Measurements from ENCODE around the gene WWOX. TPM values are rescaled to one million over a fixed set of nuclear protein-coding genes. Genes with fewer than 3 reads are reported as not detected.

WWOX gene
- total RNA-seq, 1 donor from 2014 or later, result 12.6 TPM

DNA sequence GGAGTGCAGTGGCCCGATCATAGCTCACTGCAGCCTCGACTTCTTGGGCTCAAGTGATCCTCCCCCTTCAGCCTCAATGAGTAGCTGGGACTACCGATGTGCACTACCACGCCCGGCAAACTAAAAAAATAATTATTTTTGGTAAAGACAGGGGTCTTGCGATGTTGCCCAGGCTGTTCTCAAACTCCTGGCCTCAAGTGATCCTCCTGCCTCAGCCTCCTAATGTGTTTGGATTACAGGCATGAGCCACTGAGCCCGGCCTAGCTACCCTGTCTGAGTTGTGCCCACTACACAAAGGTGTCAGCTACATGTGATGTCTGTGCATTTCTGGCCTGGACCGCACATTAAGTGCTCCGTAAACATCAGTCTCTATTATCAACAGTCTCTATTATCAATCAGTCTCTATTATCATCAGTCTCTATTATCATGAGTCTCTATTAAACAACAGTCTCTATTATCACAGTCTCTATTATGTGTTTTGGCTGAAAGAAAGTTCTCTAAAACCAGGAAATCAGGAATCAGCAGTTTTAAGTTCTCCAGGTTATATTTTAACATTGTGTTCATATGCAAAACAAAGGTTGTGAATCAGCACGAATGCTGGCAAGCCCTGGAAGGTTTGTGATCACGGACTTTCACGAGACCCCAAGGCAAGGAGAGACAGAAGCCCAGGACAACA is 721 bp upstream of the WWOX start:
- FAIRE-seq, result no peak

DNA sequence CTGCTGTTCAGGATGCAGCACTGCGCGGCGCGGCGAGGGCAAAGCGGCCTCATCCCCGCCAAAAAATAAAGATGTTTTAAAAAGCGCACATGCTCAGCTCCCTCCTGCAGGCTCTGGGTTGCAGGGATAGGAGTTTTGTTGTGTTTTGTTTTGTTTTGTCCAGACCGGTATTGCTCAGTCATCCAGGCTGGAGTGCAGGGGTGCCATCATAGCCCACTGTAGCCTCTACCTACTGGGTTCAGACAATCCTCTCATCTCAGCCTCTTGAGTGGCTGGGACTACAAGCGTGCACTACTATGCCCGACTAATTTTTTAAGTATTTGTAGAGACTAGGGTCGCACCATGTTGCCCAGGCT is 636 bp downstream of the WWOX start:
- no peaks in the 10 kb centered on the region for H3K27me3 ChIP-seq (ENCODE audit: control insufficient read depth, insufficient read depth, low read length)
- peak overlapping the region; percentile 99 for H3K4me3 ChIP-seq (ENCODE audit: low read depth, low read length)
- DNase-seq (ENCODE audit: low read depth), result no peak
- H3K36me3 ChIP-seq (ENCODE audit: control insufficient read depth, insufficient read depth, low read length), result no peaks in the 10 kb centered on the region
- TF ChIP-seq, protein P1, sequence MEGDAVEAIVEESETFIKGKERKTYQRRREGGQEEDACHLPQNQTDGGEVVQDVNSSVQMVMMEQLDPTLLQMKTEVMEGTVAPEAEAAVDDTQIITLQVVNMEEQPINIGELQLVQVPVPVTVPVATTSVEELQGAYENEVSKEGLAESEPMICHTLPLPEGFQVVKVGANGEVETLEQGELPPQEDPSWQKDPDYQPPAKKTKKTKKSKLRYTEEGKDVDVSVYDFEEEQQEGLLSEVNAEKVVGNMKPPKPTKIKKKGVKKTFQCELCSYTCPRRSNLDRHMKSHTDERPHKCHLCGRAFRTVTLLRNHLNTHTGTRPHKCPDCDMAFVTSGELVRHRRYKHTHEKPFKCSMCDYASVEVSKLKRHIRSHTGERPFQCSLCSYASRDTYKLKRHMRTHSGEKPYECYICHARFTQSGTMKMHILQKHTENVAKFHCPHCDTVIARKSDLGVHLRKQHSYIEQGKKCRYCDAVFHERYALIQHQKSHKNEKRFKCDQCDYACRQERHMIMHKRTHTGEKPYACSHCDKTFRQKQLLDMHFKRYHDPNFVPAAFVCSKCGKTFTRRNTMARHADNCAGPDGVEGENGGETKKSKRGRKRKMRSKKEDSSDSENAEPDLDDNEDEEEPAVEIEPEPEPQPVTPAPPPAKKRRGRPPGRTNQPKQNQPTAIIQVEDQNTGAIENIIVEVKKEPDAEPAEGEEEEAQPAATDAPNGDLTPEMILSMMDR (IDR thresholded peaks at IDR 0.05; ENCODE audit: insufficient read depth, low read length, severe bottlenecking), result no peak
- no peak for FAIRE-seq

More for the DNA sequence above, 721 bp upstream of the WWOX start:
- TF ChIP-seq, protein P1 (IDR thresholded peaks at IDR 0.05; ENCODE audit: insufficient read depth, low read length, severe bottlenecking), result no peak
- Histone ChIP-seq H3K4me3 (ENCODE audit: low read depth, low read length) (peak overlapping the region; percentile 99), H3K27me3 (ENCODE audit: control insufficient read depth, insufficient read depth, low read length) (no peaks in the 10 kb centered on the region), H3K36me3 (ENCODE audit: control insufficient read depth, insufficient read depth, low read length) (no peaks in the 10 kb centered on the region)
- DNase-seq (ENCODE audit: low read depth), result no peak

DNA sequence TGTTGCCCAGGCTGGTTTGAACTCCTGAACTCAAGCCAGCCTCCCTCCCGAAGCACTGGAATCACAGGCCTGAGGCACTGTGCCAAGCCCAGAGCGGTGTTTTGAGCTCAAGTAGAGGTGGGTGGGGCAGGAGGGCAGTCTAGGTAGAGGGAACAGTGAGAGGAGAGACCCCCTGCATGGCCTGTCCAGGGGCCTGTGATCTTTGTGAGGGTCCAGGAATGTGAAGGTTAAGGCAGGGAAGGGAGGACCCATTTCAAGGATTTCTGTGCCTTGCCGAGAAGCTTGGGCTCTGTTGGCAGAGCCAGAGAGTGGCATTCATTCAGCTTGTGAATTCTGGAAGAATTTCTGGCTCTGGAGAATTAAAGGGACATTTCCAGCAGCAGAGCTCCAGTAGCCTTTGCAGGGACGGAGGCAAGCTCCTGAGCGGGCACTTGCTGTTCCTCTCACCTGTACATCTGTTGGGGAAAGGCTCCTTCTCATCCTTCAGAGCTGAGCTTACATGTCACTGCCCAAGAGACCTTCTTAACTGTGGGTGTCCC is 2.7 kb downstream of the WWOX start:
- TF ChIP-seq, protein P1 (IDR thresholded peaks at IDR 0.05; ENCODE audit: insufficient read depth, low read length, severe bottlenecking), result no peak
- FAIRE-seq (no peak), DNase-seq (ENCODE audit: low read depth) (no peak)
- no peaks in the 10 kb centered on the region for H3K36me3 ChIP-seq (ENCODE audit: control insufficient read depth, insufficient read depth, low read length)
- H3K4me3 ChIP-seq (ENCODE audit: low read depth, low read length), result no peak overlapping the region
- no peaks in the 10 kb centered on the region for H3K27me3 ChIP-seq (ENCODE audit: control insufficient read depth, insufficient read depth, low read length)

DNA sequence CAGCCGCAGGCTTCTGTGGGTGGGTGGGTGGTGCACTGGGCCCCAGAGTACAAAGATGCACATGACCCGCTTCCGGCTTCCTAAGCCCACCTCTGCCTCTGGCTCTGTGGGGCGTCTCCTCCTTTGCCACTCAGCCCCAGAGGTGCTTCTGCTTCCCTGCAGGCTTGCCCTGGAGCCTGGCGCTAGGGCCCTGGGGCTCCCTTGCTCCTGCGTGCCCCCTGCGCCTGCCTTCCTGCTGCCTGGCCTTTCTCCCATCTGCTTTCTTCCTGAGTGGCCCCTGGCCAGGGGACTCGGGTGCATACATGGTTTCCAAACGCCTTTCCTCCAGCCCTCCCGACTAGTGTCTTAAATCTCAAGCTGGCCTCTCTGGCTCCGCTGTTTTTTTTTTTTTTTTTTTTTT is 3.4 kb downstream of the WWOX start:
- FAIRE-seq (no peak), DNase-seq (ENCODE audit: low read depth) (no peak)
- no peaks in the 10 kb centered on the region for H3K36me3 ChIP-seq (ENCODE audit: control insufficient read depth, insufficient read depth, low read length)
- no peaks in the 10 kb centered on the region for H3K27me3 ChIP-seq (ENCODE audit: control insufficient read depth, insufficient read depth, low read length)
- TF ChIP-seq, protein P1 (IDR thresholded peaks at IDR 0.05; ENCODE audit: insufficient read depth, low read length, severe bottlenecking), result no peak
- H3K4me3 ChIP-seq (ENCODE audit: low read depth, low read length), result no peak overlapping the region

DNA sequence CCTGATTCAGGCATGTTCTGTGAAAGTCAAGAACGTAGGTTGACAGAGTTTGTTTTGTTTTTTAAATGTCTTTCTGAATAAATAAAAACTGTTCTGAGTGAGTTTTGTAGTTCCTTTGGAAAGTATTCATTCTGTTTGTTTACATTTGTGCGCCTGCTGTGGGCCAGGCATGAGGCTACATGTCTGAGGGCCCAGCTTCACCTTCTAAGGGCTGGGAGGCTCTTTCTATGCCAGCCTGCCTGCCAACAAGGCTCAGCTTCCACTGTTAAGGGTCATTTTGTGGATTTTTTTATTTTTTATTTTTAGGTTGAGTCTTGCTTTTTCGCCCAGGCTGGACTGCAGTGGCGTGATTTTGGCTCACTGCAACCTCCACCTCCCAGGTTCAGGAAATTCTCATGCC is 6.1 kb downstream of the WWOX start:
- Histone ChIP-seq H3K4me3 (ENCODE audit: low read depth, low read length) (no peak overlapping the region), H3K36me3 (ENCODE audit: control insufficient read depth, insufficient read depth, low read length) (no peaks in the 10 kb centered on the region), H3K27me3 (ENCODE audit: control insufficient read depth, insufficient read depth, low read length) (no peaks in the 10 kb centered on the region)
- DNase-seq (ENCODE audit: low read depth), result peak; percentile 69
- no peak for FAIRE-seq
- TF ChIP-seq, protein P1 (IDR thresholded peaks at IDR 0.05; ENCODE audit: insufficient read depth, low read length, severe bottlenecking), result no peak

DNA sequence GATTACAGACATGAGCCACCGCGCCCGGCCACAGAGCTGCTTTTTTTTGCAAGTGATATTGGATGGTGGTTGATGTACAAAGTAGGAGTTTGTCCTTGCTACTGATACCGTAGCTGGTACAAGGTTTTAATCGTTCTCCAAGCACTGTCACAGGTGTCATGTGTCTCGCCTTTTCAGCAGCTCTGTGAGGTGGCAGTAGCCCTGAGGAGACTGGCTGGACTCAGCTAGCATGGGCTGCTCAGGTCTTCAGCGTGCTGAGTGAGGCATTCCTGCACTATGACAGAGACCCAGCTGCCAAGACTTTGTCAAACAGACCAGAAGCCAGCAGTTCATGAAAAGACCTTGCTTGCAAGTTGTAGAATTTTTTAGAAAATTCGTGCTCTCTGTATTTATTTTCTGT is 7.2 kb downstream of the WWOX start:
- Histone ChIP-seq H3K4me3 (ENCODE audit: low read depth, low read length) (no peak overlapping the region), H3K27me3 (ENCODE audit: control insufficient read depth, insufficient read depth, low read length) (no peaks in the 10 kb centered on the region), H3K36me3 (ENCODE audit: control insufficient read depth, insufficient read depth, low read length) (no peaks in the 10 kb centered on the region)
- TF ChIP-seq, protein P1 (IDR thresholded peaks at IDR 0.05; ENCODE audit: insufficient read depth, low read length, severe bottlenecking), result no peak
- no peak for FAIRE-seq
- no peak for DNase-seq (ENCODE audit: low read depth)

Data from bronchial epithelial cell (primary cell).